OCI-LY3 (cell line): ENCODE results near the gene DAAM2.

ENCODE experiments used
- CTCF ChIP-seq: fragments of 200-600, 300-600 bp; sonication (generic); IDR thresholded peaks from 2 replicates; pipeline ENCODE4 v1.5.1; 2014; ENCODE audit warnings: antibody characterized with exemption, low read length, low read depth
- EZH2phosphoT487 ChIP-seq: fragments of 200-600 bp; shearing (Covaris generic); IDR thresholded peaks from 2 replicates; pipeline ENCODE4 v1.6.1; 2018; ENCODE audit warnings: antibody characterized with exemption, mixed run types, low read depth

DNA sequence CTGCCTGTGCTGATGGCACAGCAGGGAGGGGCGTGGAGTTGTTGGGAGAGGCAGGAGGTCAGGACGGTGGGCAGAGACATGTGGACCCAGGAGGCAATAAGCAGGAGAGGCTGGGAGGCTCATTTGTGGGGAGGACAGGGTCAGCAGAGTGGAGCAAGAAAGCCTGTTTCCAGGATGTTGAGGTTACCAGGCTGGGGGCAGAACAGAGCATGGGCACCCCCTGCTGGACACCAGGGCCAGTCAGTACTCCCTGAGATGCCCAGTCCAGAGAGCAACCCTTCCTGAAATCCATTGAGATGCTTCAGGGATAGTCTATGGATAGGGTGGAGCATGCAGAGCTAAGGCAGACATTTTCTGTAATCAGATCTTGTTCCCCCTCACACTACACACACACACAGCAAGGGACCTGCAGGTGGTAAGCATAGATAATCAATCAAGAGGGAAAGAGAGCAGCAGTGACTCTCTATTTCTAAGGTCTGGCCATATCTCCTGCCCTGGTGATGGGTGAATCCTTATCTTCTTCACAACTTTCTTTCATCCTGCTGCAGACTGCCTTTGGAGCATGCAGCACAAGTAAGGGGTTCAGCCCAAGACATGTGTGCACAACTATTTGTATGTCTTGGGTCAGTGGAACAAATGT, 100.4 kb downstream of the DAAM2 start:
- TF ChIP-seq CTCF (peak; percentile 82), EZH2phosphoT487 (no peak)
